Left kidney (tissue), 8 donors: ENCODE results near the gene TRNT1. TPM values are rescaled to one million over a fixed set of nuclear protein-coding genes. Genes with fewer than 3 reads are reported as not detected.

Source experiments
- DNase-seq: peaks from one replicate; pipeline ENCODE4 v3.0.0-alpha.2; 2013
- long read RNA-seq, 8 donors: transcript quantifications; one replicate each; lab custom pipeline, GENCODE V29; 2026
- polyA plus RNA-seq: library from polyadenylated mRNA; unstranded; fragments of 120-200 nt; gene quantifications from one replicate; pipeline ENCODE4 v1.2.1, GENCODE V29; 2013; ENCODE audit not compliant: insufficient read length

TRNT1 gene
- polyA plus RNA-seq, result 48.9 TPM
- long read RNA-seq, donor 1, partial matches to known transcripts, result 0 of 3 reads
- long read RNA-seq, donor 1, other reads (novel, unspliced or antisense), result 0 of 3 reads
- long read RNA-seq, donor 2, transcript TRNT1-201 (8 exons, 2,276 nt), result major isoform, 5 of 8 reads
- long read RNA-seq, donor 2, partial matches to known transcripts, result 0 of 8 reads
- long read RNA-seq, donor 2, other reads (novel, unspliced or antisense), result 0 of 8 reads
- long read RNA-seq, donor 3, partial matches to known transcripts, result 5 of 18 reads
- long read RNA-seq, donor 3, other reads (novel, unspliced or antisense), result 6 of 18 reads
- long read RNA-seq, donor 4, partial matches to known transcripts, result 0 of 1 reads
- long read RNA-seq, donor 4, other reads (novel, unspliced or antisense), result 0 of 1 reads
- long read RNA-seq, donor 5, transcript TRNT1-201 (8 exons, 2,276 nt), result major isoform, 9 of 19 reads
- long read RNA-seq, donor 5, partial matches to known transcripts, result 6 of 19 reads
- long read RNA-seq, donor 5, other reads (novel, unspliced or antisense), result 0 of 19 reads
- long read RNA-seq, donor 6, partial matches to known transcripts, result 18 of 34 reads
- long read RNA-seq, donor 6, other reads (novel, unspliced or antisense), result 11 of 34 reads
- long read RNA-seq, donor 7, transcript TRNT1-201 (8 exons, 2,276 nt), result major isoform, 7 of 47 reads
- long read RNA-seq, donor 7, partial matches to known transcripts, result 19 of 47 reads
- long read RNA-seq, donor 7, other reads (novel, unspliced or antisense), result 19 of 47 reads
- long read RNA-seq, donor 8, partial matches to known transcripts, result 0 of 4 reads
- long read RNA-seq, donor 8, other reads (novel, unspliced or antisense), result 0 of 4 reads

- DNase-seq, result peak; percentile 93
Observed at GRCh38 chr3:3126477-3127431, at the start of gene TRNT1. TRNT1 (plus strand) TSS chr3:3126940; CDS start chr3:3129041, 2,101 bp downstream.

GRCh38 chr3:3080309-3080708 is 46.4 kb upstream of the TRNT1 start:
- no peak for DNase-seq

- no peak for DNase-seq
Observed at GRCh38 chr3:3081381-3082233, 45.1 kb upstream of the TRNT1 start.

- DNase-seq, result no peak
Observed at GRCh38 chr3:3082234-3082924, 44.4 kb upstream of the TRNT1 start.

GRCh38 chr3:3084890-3085289 is 41.9 kb upstream of the TRNT1 start:
- no peak for DNase-seq

- DNase-seq, result no peak
Observed at GRCh38 chr3:3085782-3086181, 41.0 kb upstream of the TRNT1 start.

GRCh38 chr3:3086239-3086638 is 40.5 kb upstream of the TRNT1 start:
- no peak for DNase-seq

- DNase-seq, result no peak
Observed at GRCh38 chr3:3087279-3087678, 39.5 kb upstream of the TRNT1 start.

- DNase-seq, result no peak
Observed at GRCh38 chr3:3087716-3088465, 38.8 kb upstream of the TRNT1 start.

- DNase-seq, result no peak
Observed at GRCh38 chr3:3089017-3089416, 37.7 kb upstream of the TRNT1 start.

GRCh38 chr3:3097958-3098357 is 28.8 kb upstream of the TRNT1 start:
- no peak for DNase-seq

GRCh38 chr3:3101660-3102458 is 24.9 kb upstream of the TRNT1 start:
- DNase-seq, result no peak

GRCh38 chr3:3102751-3103150 is 24.0 kb upstream of the TRNT1 start:
- no peak for DNase-seq

- no peak for DNase-seq
Observed at GRCh38 chr3:3105246-3105645, 21.5 kb upstream of the TRNT1 start.

- no peak for DNase-seq
Observed at GRCh38 chr3:3105815-3106214, 20.9 kb upstream of the TRNT1 start.

GRCh38 chr3:3107181-3107580 is 19.6 kb upstream of the TRNT1 start:
- DNase-seq, result no peak

- DNase-seq, result no peak
Observed at GRCh38 chr3:3107858-3108257, 18.9 kb upstream of the TRNT1 start.

GRCh38 chr3:3109407-3110298 is 17.1 kb upstream of the TRNT1 start:
- no peak for DNase-seq
